ENCODE data around the gene HPS1.

The HPS1 gene

DNA sequence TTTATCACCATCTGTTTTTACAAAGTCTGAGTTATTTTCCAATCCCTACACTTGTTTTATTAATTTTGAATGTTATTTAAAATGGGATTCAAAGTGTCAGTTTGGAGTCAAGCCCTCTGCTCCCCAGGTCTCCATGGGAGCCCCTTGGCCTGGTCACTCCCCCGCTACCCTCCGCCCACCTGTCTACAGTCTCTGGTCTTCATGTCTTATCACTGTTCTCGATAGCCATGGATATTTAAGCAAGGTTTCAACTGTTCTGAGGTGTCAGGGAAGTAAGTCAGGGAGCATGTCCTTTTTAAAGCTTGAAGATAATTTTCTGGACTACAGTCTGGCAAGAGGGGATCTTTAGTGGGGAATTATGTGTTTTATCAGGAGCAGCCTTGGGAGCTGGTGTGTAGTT, 19.1 kb upstream of the HPS1 start:
- no peak for DNase-seq
- H3K4me3 ChIP-seq (ENCODE audit: low read length) = no peak overlapping the region

DNA sequence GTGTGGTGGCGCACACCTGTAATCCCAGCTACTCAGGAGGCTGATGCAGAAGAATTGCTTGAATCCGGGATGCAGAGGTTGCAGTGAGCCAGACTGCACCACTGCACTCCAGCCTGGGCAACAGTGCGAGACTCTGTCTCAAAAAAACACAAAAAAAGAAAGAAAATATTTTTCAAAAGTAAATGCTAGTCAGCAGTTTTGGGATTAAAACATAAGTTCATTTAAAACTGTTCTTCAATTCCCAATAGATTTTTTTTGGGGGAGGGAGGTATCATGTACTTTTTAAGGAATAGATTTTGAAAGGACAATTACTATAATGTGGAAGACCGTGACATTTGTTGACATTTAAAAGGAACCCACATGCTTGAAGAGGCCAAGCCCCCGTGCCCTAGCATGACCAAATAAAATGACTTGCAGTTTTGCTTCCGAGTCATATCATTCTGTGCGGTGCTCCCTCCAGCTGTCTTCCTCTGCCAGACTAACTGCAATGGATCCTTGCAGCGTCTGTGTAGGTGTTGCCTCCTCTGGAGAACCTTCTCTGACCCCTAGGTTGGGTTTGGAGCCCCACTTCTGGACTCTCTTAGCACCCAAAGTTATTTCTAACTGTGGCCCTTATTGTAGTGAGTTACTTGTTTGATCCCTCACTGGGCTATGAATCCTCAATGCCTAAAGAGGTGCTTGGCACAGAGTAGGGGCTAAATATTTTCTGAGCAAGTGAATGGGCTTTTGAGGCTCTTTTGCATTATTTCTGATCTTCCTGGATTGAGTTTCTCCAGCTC, 17.4 kb upstream of the HPS1 start:
- no peaks in the 10 kb centered on the region for H3K27me3 ChIP-seq (replicated peaks; ENCODE audit: insufficient read depth, low read length)
- no peak overlapping the region for H3K9ac ChIP-seq (ENCODE audit: low read length)
- H2AFZ ChIP-seq (ENCODE audit: low read length) = no peak overlapping the region
- no peaks in the 10 kb centered on the region for H3F3A ChIP-seq (ENCODE audit: insufficient read depth, low read length)
- no peaks in the 10 kb centered on the region for H3K36me3 ChIP-seq (replicated peaks; ENCODE audit: insufficient read depth, low read length)
- H3K4me1 ChIP-seq (ENCODE audit: low read length) = peaks cover 5% of the 10 kb centered on the region
- no peaks in the 10 kb centered on the region for H3K79me2 ChIP-seq (ENCODE audit: low read length)
- no peaks in the 10 kb centered on the region for H4K20me1 ChIP-seq (ENCODE audit: insufficient read depth, low read length)
- H3K9me3 ChIP-seq (replicated peaks; ENCODE audit: insufficient read depth, low read length) = no peaks in the 10 kb centered on the region
- H3K9me2 ChIP-seq (replicated peaks; ENCODE audit: insufficient read depth, low read length) = no peaks in the 10 kb centered on the region
- H3K4me2 ChIP-seq (ENCODE audit: low read depth, low read length) = no peak overlapping the region
- H3K4me3 ChIP-seq (ENCODE audit: low read length) = no peak overlapping the region
- no peak for DNase-seq
- H3K27ac ChIP-seq (ENCODE audit: low read length) = no peak overlapping the region
- TF ChIP-seq EZH2 (optimal IDR thresholded peaks at IDR 0.05; ENCODE audit: low read depth, low read length) (no peak), EZH2phosphoT487 (IDR thresholded peaks at IDR 0.05; ENCODE audit: low read length) (no peak)
- TF ChIP-seq, protein P1, sequence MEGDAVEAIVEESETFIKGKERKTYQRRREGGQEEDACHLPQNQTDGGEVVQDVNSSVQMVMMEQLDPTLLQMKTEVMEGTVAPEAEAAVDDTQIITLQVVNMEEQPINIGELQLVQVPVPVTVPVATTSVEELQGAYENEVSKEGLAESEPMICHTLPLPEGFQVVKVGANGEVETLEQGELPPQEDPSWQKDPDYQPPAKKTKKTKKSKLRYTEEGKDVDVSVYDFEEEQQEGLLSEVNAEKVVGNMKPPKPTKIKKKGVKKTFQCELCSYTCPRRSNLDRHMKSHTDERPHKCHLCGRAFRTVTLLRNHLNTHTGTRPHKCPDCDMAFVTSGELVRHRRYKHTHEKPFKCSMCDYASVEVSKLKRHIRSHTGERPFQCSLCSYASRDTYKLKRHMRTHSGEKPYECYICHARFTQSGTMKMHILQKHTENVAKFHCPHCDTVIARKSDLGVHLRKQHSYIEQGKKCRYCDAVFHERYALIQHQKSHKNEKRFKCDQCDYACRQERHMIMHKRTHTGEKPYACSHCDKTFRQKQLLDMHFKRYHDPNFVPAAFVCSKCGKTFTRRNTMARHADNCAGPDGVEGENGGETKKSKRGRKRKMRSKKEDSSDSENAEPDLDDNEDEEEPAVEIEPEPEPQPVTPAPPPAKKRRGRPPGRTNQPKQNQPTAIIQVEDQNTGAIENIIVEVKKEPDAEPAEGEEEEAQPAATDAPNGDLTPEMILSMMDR (IDR thresholded peaks at IDR 0.05; ENCODE audit: low read length) = no peak

More for the DNA sequence above, 19.1 kb upstream of the HPS1 start:
- H3K27ac ChIP-seq (ENCODE audit: low read length) = no peak overlapping the region
- no peaks in the 10 kb centered on the region for H3K79me2 ChIP-seq (ENCODE audit: low read length)
- no peak overlapping the region for H2AFZ ChIP-seq (ENCODE audit: low read length)
- H3K9ac ChIP-seq (ENCODE audit: low read length) = no peak overlapping the region
- no peaks in the 10 kb centered on the region for H3K36me3 ChIP-seq (replicated peaks; ENCODE audit: insufficient read depth, low read length)
- H3F3A ChIP-seq (ENCODE audit: insufficient read depth, low read length) = no peaks in the 10 kb centered on the region
- TF ChIP-seq, protein P1 (IDR thresholded peaks at IDR 0.05; ENCODE audit: low read length) = no peak
- no peak for TF ChIP-seq EZH2phosphoT487 (IDR thresholded peaks at IDR 0.05; ENCODE audit: low read length)
- TF ChIP-seq EZH2 (optimal IDR thresholded peaks at IDR 0.05; ENCODE audit: low read depth, low read length) = no peak
- no peaks in the 10 kb centered on the region for H3K9me3 ChIP-seq (replicated peaks; ENCODE audit: insufficient read depth, low read length)
- no peaks in the 10 kb centered on the region for H3K27me3 ChIP-seq (replicated peaks; ENCODE audit: insufficient read depth, low read length)
- no peaks in the 10 kb centered on the region for H4K20me1 ChIP-seq (ENCODE audit: insufficient read depth, low read length)
- peaks cover 5% of the 10 kb centered on the region for H3K4me1 ChIP-seq (ENCODE audit: low read length)
- H3K4me2 ChIP-seq (ENCODE audit: low read depth, low read length) = no peak overlapping the region
- no peaks in the 10 kb centered on the region for H3K9me2 ChIP-seq (replicated peaks; ENCODE audit: insufficient read depth, low read length)

DNA sequence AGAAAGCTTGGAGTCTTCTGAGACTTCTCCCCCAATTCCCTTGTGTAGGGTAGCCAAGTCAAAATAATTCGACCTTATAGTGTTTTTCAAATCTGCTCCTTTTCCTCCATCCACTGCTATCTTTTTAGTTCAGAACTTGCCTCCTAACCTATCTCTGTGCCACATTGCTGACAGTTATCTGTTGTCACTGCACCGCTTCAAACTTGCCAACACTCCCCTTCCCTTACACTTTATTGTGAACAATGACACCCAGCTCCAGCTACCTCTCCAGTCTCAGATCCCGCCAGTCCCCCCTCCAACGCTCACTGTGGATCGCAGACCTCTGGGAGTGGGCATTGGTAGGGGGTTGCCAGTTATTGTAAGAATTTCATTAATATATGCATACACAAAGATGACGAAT, 16.3 kb upstream of the HPS1 start:
- Histone ChIP-seq H3K79me2 (ENCODE audit: low read length) (no peaks in the 10 kb centered on the region), H3K9me2 (replicated peaks; ENCODE audit: insufficient read depth, low read length) (no peaks in the 10 kb centered on the region), H3K4me2 (ENCODE audit: low read depth, low read length) (no peak overlapping the region), H3K4me1 (ENCODE audit: low read length) (peaks cover 5% of the 10 kb centered on the region), H3K9ac (ENCODE audit: low read length) (no peak overlapping the region), H4K20me1 (ENCODE audit: insufficient read depth, low read length) (no peaks in the 10 kb centered on the region), H3F3A (ENCODE audit: insufficient read depth, low read length) (no peaks in the 10 kb centered on the region), H3K36me3 (replicated peaks; ENCODE audit: insufficient read depth, low read length) (no peaks in the 10 kb centered on the region), H3K9me3 (replicated peaks; ENCODE audit: insufficient read depth, low read length) (no peaks in the 10 kb centered on the region), H3K4me3 (ENCODE audit: low read length) (no peak overlapping the region), H3K27me3 (replicated peaks; ENCODE audit: insufficient read depth, low read length) (no peaks in the 10 kb centered on the region), H3K27ac (ENCODE audit: low read length) (no peak overlapping the region), H2AFZ (ENCODE audit: low read length) (no peak overlapping the region)
- no peak for DNase-seq
- TF ChIP-seq EZH2 (optimal IDR thresholded peaks at IDR 0.05; ENCODE audit: low read depth, low read length) = no peak
- TF ChIP-seq, protein P1 (IDR thresholded peaks at IDR 0.05; ENCODE audit: low read length) = no peak
- no peak for TF ChIP-seq EZH2phosphoT487 (IDR thresholded peaks at IDR 0.05; ENCODE audit: low read length)

All from MM.1S (cell line).